Spleen (tissue), 11 donors: Measurements from ENCODE around the gene ZBTB32. TPM values are rescaled to one million over a fixed set of nuclear protein-coding genes. Genes with fewer than 3 reads are reported as not detected.
A peak's percentile ranks its signal among the peaks of the same experiment; 100 is the strongest.

Experiments used
- DNase-seq: peaks from one replicate; pipeline ENCODE4 v3.0.0-alpha.2; 2020
- H3K27ac ChIP-seq, 8 donors: fragments of 200-600 bp; sonication (generic) in 7 of 8; 1 replicate in 4 of 8; 2 replicates in 4 of 8; pipeline versions ENCODE4 v1.5.0 to v1.8.0; 2016 to 2021; ENCODE audit warnings: inconsistent platforms in 4 of 8, mild to moderate bottlenecking in 4 of 8, moderate library complexity in 1 of 8
- H3K27me3 ChIP-seq, 7 donors: fragments of 200-600 bp; sonication (generic) in 6 of 7; replicated peaks in 1 of 7; 1 replicate in 4 of 7; 2 replicates in 3 of 7; pipeline versions ENCODE4 v1.5.0 to v1.8.0; 2016 to 2021; ENCODE audit warnings: inconsistent platforms in 3 of 7, mild to moderate bottlenecking in 1 of 7
- H3K36me3 ChIP-seq, 6 donors: fragments of 200-600 bp; sonication (generic) in 5 of 6; 1 replicate in 4 of 6; 2 replicates in 2 of 6; pipeline versions ENCODE4 v1.5.0 to v1.8.0; 2016 to 2021; ENCODE audit warnings: inconsistent platforms in 2 of 6
- H3K4me1 ChIP-seq, 6 donors: fragments of 200-600 bp; sonication (generic) in 5 of 6; 1 replicate in 3 of 6; 2 replicates in 3 of 6; pipeline versions ENCODE4 v1.5.0 to v1.8.0; 2016 to 2021; ENCODE audit warnings: inconsistent platforms in 3 of 6
- H3K4me3 ChIP-seq, 8 donors: fragments of 200-600 bp; sonication (generic) in 7 of 8; 1 replicate in 4 of 8; 2 replicates in 4 of 8; pipeline versions ENCODE4 v1.5.0 to v1.8.0; 2016 to 2021; ENCODE audit warnings: inconsistent platforms in 4 of 8, mild to moderate bottlenecking in 4 of 8, moderate library complexity in 2 of 8
- H3K9me3 ChIP-seq, 8 donors: fragments of 200-600 bp; sonication (generic) in 7 of 8; 1 replicate in 4 of 8; 2 replicates in 4 of 8; pipeline versions ENCODE4 v1.5.0 to v1.8.0; 2016 to 2021; ENCODE audit warnings: inconsistent platforms in 4 of 8
- CTCF ChIP-seq, 11 experiments: fragments of 200-600 bp in 7 of 11; fragments of 450-650 bp in 4 of 11; sonication (generic) in 4 of 11; IDR thresholded peaks in 8 of 11; conservative IDR thresholded peaks in 3 of 11; 1 replicate in 7 of 11; 2 replicates in 4 of 11; pipeline versions ENCODE4 v1.4.0 to v1.8.0; 2016 to 2021; ENCODE audit warnings: antibody characterized with exemption in 11 of 11, inconsistent platforms in 4 of 11, mild to moderate bottlenecking in 1 of 11
- POLR2A ChIP-seq, 3 donors: fragments of 450-650 bp; IDR thresholded peaks; one replicate each; pipeline ENCODE4 v1.5.1; 2017; ENCODE audit warnings: antibody characterized with exemption in 3 of 3, mild to moderate bottlenecking in 1 of 3
- POLR2AphosphoS5 ChIP-seq, 3 donors: sonication (generic); formaldehyde crosslinking; IDR thresholded peaks; one replicate each; pipeline ENCODE4 v1.5.1; 2017; ENCODE audit warnings: antibody characterized with exemption in 3 of 3
- WGBS, 5 donors: extraction: QIAGEN DNeasy Blood & Tissue Kit in 3 of 5; methylation state at CpG; one replicate each; pipeline versions ENCODE4 v1.1.5 to v1.1.7; 2013 to 2018; 5-methylcytosine and 5-hydroxymethylcytosine counted together
- intact Hi-C: fragments of 100-400 bp; cut with DNase I; formaldehyde crosslinking; loops from one replicate; pipeline ENCODE4 v1.15.0; 2023; ENCODE audit warnings: low total_unique reads
- polyA plus RNA-seq, 3 donors: library from polyadenylated mRNA; stranded (reverse); fragments of 200-250 nt; gene quantifications; one replicate each; pipeline ENCODE4 v1.2.1, GENCODE V29; 2013
- total RNA-seq, 7 donors: library from RNA; depleted of rRNA in 3 of 7; stranded (reverse); fragments of >200 nt in 3 of 7; fragmentation: NEBNext Ultra II Directional in 4 of 7; extraction: Animal tissue kit (Norgen Biotek cat#: 25700) in 4 of 7; gene quantifications; one replicate each; pipeline versions ENCODE4 v1.1.0 to v1.2.1, GENCODE V29; 2016 to 2021
- donor health status: healthy with polysubstance abuse.
- donor health status: DM: no; HTN: no; CAD: no; lungs with moderate emphysema.
- donor health status: DM: no; HTN: no; CAD: no.
- donor health status: Bipolar disorder and iron deficiency.
- donor health status: healthy.
- donor health status: DM: no; HTN: no; CAD: no.
- donor health status: DM: yes; HTN: yes; CAD: no.

ZBTB32 gene
- total and polyA plus RNA-seq, 10 donors: 2.5 to 8.2 (median 4.2) TPM

- H3K4me3 ChIP-seq: no peak overlapping the region
- intact Hi-C loops: no loop called here
- WGBS, 5 donors: 87 to 92% (median 89%) methylated on average over 20 to 21 of the region's 21 CpGs
- DNase-seq: no peak
- H3K4me1 ChIP-seq: peaks cover 0 to 6% (median 0%) of the 10 kb centered on the region in 6 donors
- no peaks in the 10 kb centered on the region for H3K27me3 ChIP-seq
- TF ChIP-seq POLR2AphosphoS5 (IDR thresholded peaks at IDR 0.05): no peak
- no peak for TF ChIP-seq CTCF (IDR thresholded peaks at IDR 0.05 in 8 of 11, conservative IDR thresholded peaks at IDR 0.05 in 3 of 11)
- peaks cover 0 to 100% (median 100%) of the 10 kb centered on the region in 6 donors for H3K36me3 ChIP-seq
- H3K9me3 ChIP-seq: no peaks in the 10 kb centered on the region
- H3K27ac ChIP-seq: no peak overlapping the region
These were observed 27.5 kb downstream of the ZBTB32 start for GRCh38 chr19:35731779-35732405.

- 91 to 98% (median 92%) methylated on average over 17 to 25 of the region's 25 CpGs for WGBS, 5 donors
- Histone ChIP-seq H3K27ac (no peak overlapping the region), H3K9me3 (no peaks in the 10 kb centered on the region), H3K4me3 (no peak overlapping the region), H3K36me3 (peaks cover 0 to 100% (median 100%) of the 10 kb centered on the region in 6 donors), H3K4me1 (peaks cover 0 to 14% (median 2%) of the 10 kb centered on the region in 6 donors), H3K27me3 (no peaks in the 10 kb centered on the region)
- DNase-seq: no peak
- intact Hi-C loops: no loop called here
- TF ChIP-seq POLR2AphosphoS5 (IDR thresholded peaks at IDR 0.05) (peak in 2 of 3 donors; percentile 39 to 65), CTCF (IDR thresholded peaks at IDR 0.05 in 8 of 11, conservative IDR thresholded peaks at IDR 0.05 in 3 of 11) (no peak), POLR2A (IDR thresholded peaks at IDR 0.05) (no peak)
These were observed 28.3 kb downstream of the ZBTB32 start for GRCh38 chr19:35732540-35733179.

- Histone ChIP-seq H3K9me3 (no peaks in the 10 kb centered on the region), H3K27me3 (no peaks in the 10 kb centered on the region), H3K4me3 (no peak overlapping the region), H3K36me3 (peaks cover 0 to 100% (median 100%) of the 10 kb centered on the region in 6 donors), H3K4me1 (peaks cover 0 to 17% (median 2%) of the 10 kb centered on the region in 6 donors), H3K27ac (peak overlapping the region in 1 of 8 donors; percentile 6)
- no peak for DNase-seq
- intact Hi-C loops: no loop called here
- WGBS, 5 donors: 90 to 93% (median 91%) methylated on average over 21 to 35 of the region's 35 CpGs
- TF ChIP-seq CTCF (IDR thresholded peaks at IDR 0.05 in 8 of 11, conservative IDR thresholded peaks at IDR 0.05 in 3 of 11) (no peak), POLR2A (IDR thresholded peaks at IDR 0.05) (no peak), POLR2AphosphoS5 (IDR thresholded peaks at IDR 0.05) (peak in 2 of 3 donors; percentile 21 to 45)
These were observed 29.1 kb downstream of the ZBTB32 start for GRCh38 chr19:35733180-35734125.
